HG03159 (cell line): ENCODE measurements around the gene LINGO3.

Source experiments
- ATAC-seq: cut with Tn5 transposase; IDR thresholded peaks from one replicate; pipeline ENCODE4 v1.9.1; 2021; ENCODE audit warnings: mild to moderate bottlenecking, moderate library complexity; ENCODE audit not compliant: unreplicated experiment

LINGO3 gene

GRCh38 chr19:2340496-2341243 is 32.7 kb upstream of the LINGO3 start:
- ATAC-seq = no peak

GRCh38 chr19:2339644-2340310 is 31.8 kb upstream of the LINGO3 start:
- ATAC-seq = no peak

- no peak for ATAC-seq
These were observed 31.0 kb upstream of the LINGO3 start for GRCh38 chr19:2338751-2339643.

GRCh38 chr19:2338055-2338615 is 30.2 kb upstream of the LINGO3 start:
- no peak for ATAC-seq

GRCh38 chr19:2337329-2337707 is 29.4 kb upstream of the LINGO3 start:
- ATAC-seq = no peak

GRCh38 chr19:2336528-2337328 is 28.8 kb upstream of the LINGO3 start:
- no peak for ATAC-seq

- no peak for ATAC-seq
These were observed 27.9 kb upstream of the LINGO3 start for GRCh38 chr19:2335848-2336247.

GRCh38 chr19:2334986-2335846 is 27.3 kb upstream of the LINGO3 start:
- no peak for ATAC-seq

- ATAC-seq = no peak
These were observed 26.5 kb upstream of the LINGO3 start for GRCh38 chr19:2334426-2334825.

- no peak for ATAC-seq
These were observed 25.9 kb upstream of the LINGO3 start for GRCh38 chr19:2333807-2334211.

- ATAC-seq = no peak
These were observed 25.3 kb upstream of the LINGO3 start for GRCh38 chr19:2333027-2333806.

- ATAC-seq = no peak
These were observed 24.5 kb upstream of the LINGO3 start for GRCh38 chr19:2332341-2333026.

- no peak for ATAC-seq
These were observed 23.8 kb upstream of the LINGO3 start for GRCh38 chr19:2331601-2332246.

- no peak for ATAC-seq
These were observed 22.8 kb upstream of the LINGO3 start for GRCh38 chr19:2330632-2331284.

GRCh38 chr19:2330255-2330631 is 22.3 kb upstream of the LINGO3 start:
- no peak for ATAC-seq

- no peak for ATAC-seq
These were observed 21.6 kb upstream of the LINGO3 start for GRCh38 chr19:2329501-2329916.

GRCh38 chr19:2329149-2329478 is 21.2 kb upstream of the LINGO3 start:
- no peak for ATAC-seq
